NCI-H1048 (cell line): ENCODE measurements around the gene RORC.
A peak's percentile ranks its signal among the peaks of the same experiment; 100 is the strongest.
"Not testable (repeated sequence)": the region's sequence is repeated elsewhere in the genome, so short reads cannot be mapped to it uniquely, and the experiment has no call there.

Experiments
- DNase-seq: peaks from one replicate; lab custom pipeline; 2025; lab: John Stamatoyannopoulos, UW

The RORC gene

GRCh38 chr1:151774256-151774922 is 57.2 kb downstream of the RORC start:
- no peak for DNase-seq

GRCh38 chr1:151773702-151774101 is 57.9 kb downstream of the RORC start:
- DNase-seq = no peak

- not testable (repeated sequence) for DNase-seq
Observed at GRCh38 chr1:151769270-151769669, 62.3 kb downstream of the RORC start.

GRCh38 chr1:151768351-151769066 is 63.1 kb downstream of the RORC start:
- DNase-seq = not testable (repeated sequence)

GRCh38 chr1:151763990-151764389 is 67.6 kb downstream of the RORC start:
- no peak for DNase-seq

- peak; percentile 79 for DNase-seq
Observed at GRCh38 chr1:151762941-151763921, 68.4 kb downstream of the RORC start, which contains the start of gene MRPL9. Gene MRPL9, minus strand, starts transcription at chr1:151763496. Its CDS starts 17 bp downstream, at chr1:151763479.

- DNase-seq = no peak
Observed at GRCh38 chr1:151760597-151761385, 70.8 kb downstream of the RORC start.

GRCh38 chr1:151759241-151759640 is 72.4 kb downstream of the RORC start:
- no peak for DNase-seq

GRCh38 chr1:151756291-151756690 is 75.3 kb downstream of the RORC start:
- DNase-seq = no peak
